GM21825 (cell line): Measurements from ENCODE around the gene FRG2C.
"Not testable (repeated sequence)": the region's sequence is repeated elsewhere in the genome, so short reads cannot be mapped to it uniquely, and the experiment has no call there.

Experiments used
- ATAC-seq: cut with Tn5 transposase; IDR thresholded peaks from one replicate; pipeline ENCODE4 v1.9.1; 2021; ENCODE audit warnings: mild to moderate bottlenecking, moderate library complexity; ENCODE audit not compliant: unreplicated experiment

FRG2C gene

DNA sequence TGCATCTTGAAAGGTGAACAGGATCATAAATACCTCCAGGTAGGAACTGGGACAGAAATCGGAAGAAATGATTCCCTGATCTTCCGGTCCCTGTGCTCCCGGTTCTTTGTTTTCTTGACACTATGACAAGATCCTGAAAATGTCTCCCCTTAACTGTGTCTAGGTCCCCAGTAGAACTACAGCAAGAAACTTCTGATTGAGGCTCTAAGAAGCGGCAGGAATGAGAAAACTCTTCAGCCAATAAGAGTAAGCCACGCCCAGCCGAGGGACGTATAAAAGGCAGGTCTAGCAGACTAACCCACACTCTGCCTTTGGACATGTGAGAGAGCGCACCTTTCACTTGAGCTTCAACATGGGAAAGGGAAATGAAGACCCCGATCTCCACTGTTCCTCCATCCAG lies at the start of gene FRG2C:
Gene FRG2C (plus strand): TSS at position 301 of the 400 bp plus-strand sequence. CDS start 52 bp downstream, at position 353.
- ATAC-seq = not testable (repeated sequence)

DNA sequence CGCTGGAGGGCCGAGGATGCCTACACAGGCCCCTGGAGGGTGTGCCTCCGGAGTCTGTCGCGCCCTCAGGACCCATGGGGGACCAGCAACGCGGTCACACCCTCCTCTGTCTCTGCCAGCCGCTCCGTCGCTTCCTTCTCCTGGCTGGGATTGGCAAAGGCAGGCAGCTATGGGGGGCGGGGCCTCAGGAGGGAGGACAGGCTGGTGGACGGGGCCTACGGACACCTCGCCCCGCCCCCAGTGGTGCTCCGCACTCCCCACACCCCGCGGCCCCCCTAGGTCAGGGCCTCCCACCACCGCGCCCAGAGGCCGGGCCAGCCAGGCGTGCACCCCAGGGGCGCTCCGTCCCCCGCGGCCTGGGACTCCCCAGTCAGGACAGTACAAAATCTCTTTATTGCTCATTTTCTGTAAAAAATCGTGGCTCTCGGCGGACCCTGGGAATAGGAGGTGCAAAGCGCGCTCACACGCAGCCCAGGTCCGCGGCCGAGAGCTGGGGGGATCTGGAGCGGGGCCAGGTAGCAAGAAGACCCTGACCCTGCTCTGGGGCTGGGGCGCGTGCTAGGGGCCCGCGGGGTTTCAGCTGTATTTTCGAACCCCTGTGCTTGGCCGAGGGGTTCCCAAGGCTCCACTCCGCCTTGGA lies 45.3 kb upstream of the FRG2C start:
- ATAC-seq = not testable (repeated sequence)

DNA sequence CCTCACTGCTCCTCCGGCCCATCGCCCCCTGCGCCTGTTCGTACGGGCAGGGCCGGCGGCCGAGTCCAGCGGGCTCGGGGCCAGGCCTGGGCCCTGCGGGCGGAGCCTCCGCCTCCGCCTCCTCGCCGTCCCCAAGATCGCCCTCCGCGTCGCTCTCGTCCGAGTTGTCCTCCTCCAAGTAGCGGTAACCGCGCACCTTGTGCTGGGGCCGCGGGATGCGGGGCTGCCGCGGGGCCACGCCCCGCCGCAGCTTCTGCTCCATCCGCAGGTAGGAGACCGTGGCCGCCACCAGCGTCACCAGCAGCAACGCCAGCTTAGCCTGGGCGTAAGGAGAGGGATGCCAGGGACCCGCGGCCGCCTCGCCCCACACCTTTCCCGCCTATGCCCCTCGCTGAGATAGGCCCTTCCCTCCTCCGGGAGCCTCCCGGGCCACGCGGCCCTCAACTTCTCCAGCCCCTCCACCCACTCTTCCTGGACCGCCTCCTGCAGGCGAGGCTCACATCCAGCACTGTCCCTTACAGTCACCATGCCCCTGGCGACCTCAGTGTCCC lies 44.6 kb upstream of the FRG2C start:
- ATAC-seq = not testable (repeated sequence)

DNA sequence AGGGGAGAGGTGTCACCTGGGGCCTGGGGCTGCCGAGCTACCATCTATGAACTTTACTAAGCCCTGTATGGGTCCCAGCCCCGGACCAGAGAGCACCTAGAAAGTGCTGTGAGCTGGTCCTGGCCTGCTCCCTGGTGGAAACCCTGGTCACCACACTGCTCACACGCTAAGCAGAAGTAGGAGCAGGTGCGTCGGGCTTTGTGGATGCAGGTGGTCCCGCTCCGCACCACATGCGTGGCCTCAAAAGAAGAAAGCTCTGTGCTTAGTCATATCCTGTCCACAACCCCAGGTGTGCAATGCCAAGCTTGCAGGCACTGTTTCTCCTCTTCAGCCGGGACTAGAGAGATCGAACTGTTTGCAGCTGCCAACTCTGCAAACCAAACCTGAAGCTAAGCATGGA lies 42.4 kb upstream of the FRG2C start:
- ATAC-seq = not testable (repeated sequence)

DNA sequence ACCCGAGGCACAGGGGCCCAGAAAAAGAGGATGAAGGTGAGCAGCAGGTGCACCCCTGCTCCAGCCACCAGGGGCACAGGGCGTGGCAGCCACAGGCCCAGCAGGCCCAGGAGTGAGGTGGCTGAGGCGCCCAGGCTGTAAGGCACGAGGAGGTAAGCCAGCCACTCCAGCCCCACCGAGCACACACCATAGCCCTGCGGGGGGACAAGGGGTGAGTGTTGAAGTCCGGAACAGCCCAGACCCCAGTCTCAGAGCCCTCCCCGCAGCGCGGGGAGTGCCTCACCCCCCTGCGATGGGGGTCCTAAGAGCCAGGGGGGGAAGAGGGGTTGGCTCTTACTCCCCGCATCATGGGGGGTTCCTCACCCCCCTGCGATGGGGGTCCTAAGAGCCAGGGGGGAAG lies 40.5 kb upstream of the FRG2C start:
- not testable (repeated sequence) for ATAC-seq

DNA sequence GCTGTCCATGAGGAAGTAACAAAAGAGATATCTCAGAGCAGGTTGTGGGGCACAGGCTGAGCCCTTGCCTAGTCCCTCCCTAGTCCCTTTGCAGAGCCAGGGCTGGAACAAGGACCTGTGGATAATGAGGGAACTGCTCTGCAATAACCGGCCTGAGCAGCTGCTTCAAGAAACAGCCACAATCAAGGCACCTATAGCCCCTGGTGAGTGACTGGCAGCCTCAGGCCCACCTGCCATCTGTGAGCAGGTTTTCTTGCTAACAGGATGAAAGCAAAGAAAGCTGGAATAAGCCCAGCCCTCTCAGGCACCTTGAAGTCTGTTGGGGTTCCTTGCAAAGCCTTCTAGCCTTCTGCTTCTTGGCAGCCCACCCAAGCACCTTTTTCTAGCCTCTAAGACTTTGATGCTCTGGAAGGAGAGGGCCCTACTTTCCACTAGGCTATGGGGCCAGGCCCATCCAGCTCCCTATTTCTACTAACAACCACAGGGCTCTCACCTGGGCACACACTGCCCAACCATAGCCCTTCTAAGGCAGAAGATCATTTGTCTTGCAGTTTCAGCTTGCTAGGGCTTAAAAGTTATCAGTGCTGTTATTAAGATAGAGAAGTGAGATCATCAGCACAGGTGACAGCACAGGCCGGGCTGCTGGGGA lies 33.1 kb upstream of the FRG2C start:
- ATAC-seq = not testable (repeated sequence)

DNA sequence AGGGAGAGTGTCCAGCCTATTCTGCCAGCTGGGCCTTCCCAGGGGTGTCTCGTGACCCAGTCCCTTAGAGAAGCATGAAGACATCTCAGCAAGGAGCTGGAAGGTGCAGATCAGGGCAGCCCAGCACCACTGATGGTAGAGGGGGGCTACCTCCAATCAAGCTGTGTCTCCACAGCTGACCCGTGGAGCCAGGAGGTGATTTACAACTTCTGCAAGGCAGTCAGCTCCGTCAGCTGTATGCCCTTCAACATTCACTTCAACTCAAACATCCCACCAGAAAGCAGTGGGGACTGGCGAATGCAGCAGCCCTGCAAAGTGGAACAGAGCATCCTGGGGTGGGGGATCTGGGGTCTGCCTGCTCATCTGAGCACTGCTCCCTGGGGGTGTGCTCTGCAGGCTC lies 32.6 kb upstream of the FRG2C start:
- no peak for ATAC-seq

DNA sequence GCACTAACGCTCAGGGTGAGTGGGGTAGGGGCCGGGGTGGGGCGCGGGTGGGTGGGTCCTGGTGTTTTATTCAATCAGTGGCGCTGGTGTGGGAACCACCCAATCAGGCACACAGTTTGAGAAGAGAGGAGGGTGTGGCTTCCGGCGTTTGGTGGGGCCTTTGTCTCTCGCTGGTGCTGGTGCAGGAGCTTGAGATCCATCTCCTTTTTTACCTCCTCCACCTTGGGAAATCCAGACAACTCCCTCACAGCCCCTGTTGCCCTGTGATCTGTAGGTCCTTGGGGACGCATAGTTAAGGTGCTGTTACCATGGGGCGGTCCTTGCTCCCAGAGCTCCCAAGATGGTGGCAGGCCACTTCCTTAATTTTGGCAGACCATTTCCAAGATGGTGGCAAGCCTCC lies 25.2 kb upstream of the FRG2C start:
- not testable (repeated sequence) for ATAC-seq

DNA sequence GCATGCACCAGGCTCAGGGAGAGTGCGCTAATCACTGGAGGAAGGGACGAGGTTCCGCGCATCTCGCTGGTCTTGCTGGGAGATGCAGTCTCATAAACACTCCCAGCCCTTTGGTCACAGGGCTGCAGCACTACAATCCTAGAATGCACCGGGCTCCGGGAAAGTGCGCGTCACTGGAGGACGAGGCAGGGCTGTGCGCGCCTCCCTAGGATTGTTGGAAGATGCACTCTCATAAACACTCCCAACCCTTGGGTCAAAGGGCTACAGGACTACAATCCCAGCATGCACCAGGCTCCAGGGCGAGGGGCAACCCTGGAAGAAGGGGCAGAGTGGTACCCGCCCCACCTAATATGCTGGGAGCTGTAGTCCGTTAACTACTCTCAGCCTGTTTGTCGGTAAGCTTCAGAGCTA lies 23.0 kb upstream of the FRG2C start:
- ATAC-seq = not testable (repeated sequence)

DNA sequence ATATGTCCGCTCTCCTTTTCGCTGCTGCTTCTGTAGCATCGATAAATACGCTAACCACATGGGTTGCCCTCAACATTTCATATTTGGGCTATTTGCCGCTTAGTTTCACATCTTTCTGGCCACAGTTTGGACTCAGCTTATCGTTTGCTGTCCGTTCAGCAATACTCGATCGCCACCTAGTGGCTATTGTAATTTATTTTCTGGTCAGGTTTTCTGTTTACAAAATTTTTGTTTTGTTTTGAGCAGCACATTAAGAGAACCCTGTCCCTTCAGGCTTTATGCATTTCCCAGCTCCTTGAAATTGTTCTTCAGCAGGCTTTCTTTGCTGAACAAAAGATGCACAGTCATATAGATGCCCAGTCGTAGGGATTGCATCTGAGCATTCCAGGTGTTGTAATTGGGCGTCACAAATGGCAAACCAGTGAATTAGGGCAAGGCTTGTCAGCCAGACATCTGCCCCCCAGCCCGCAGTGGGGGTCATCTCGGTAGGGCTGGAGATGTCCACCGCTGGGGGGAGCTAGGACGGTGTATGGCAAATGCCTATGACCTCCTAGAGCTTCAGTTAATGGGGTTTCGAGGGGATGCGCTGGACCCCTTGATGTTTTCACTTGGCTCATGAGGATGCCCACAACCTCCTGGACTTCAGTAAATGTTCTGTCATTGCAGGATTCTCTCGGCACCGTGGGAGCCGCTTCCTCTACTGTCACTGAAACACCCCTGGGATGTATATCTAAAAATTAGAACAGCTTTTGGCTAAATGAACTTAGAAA lies 20.9 kb upstream of the FRG2C start:
- not testable (repeated sequence) for ATAC-seq

DNA sequence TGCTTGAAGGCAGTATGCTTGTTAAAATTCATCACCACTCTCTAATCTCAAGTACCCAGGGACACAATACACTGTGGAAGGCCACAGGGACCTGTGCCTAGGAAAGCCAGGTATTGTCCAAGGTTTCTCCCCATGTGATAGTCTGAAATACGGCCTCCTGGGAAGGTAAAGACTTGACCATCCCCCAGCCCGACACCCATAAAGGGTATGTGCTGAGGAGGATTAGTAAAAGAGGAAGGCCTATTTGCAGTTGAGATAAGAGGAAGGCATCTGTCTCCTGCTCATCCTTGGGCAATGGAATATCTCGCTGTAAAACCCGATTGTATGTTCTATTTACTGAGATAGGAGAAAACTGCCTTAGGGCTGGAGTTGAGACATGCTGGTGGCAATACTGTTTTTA lies 18.6 kb upstream of the FRG2C start:
- ATAC-seq = not testable (repeated sequence)

DNA sequence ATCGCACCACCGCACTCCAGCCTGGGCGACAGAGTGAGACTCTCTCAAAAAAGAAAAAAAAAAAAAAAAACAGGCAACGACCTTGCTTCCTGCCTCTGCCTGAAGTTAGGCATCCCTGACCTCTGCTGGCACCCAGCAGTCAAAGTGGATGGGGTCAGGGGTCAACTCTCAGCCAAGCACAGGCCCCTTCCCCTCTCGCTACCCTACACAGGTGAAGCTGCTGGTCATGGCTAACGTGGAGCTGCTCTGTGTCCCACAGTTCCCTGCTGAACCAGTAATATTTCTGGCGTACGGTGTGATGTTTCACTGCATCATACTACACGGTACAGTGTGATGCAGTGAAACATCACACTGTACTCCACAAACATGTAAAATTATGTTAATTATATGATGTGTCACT lies 13.9 kb upstream of the FRG2C start:
- ATAC-seq = no peak

DNA sequence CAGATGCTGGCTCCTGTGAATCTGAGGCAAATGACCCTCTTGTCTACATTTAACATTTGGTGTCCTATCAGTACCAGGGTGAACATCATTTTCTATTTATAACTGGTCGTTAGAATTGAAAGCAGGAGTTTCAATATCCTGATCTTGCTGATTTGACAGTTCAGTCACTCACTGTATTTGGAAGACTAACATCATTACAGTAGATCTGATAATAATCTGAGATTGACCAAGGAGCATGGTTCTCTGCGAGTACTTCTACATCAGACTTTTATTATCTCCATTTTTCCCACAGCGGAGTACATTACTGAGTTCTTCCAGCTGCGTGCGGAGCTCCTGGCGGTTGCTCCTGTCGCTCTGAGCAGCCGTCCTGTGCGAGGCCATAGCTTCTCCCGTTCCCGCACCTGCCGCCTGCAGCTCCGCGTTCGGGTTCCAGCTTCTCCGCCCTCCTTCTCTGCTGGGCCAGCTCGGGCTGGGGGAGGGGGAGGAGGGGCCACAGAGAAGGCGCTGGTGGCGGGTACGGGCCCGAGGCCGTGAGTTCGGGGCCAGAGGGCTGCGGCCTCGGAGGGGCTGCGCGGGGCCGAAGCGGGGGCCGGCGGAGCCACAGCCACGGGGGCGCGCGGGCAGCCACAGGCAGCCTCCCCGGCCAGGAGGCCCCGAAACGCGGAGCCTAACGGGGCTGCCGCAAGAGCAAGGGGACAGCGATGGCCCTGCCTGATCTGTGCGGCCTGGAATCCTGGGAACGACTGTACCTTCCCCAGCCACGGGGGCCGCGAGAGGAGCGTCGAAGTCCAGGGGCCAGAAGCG lies 8.8 kb upstream of the FRG2C start:
- not testable (repeated sequence) for ATAC-seq

DNA sequence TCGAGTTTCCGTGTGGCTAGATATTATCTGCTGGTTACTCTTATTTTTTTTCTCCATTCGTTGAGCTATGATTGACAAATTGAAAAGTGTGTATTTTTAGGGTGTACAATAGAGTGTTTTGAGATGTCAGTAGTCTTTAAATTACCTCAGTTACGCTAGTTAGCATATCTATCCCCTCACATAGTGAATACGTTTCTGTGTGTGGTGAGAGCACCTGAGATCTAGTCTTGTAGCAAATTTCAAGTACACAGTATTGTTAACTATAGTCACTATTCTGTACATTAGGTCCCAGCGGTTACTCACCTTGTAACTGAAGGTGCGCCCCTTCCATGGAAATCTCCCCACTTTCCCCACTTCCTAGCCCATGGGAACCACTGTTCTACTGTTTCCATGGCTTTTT lies 8.2 kb upstream of the FRG2C start:
- not testable (repeated sequence) for ATAC-seq

DNA sequence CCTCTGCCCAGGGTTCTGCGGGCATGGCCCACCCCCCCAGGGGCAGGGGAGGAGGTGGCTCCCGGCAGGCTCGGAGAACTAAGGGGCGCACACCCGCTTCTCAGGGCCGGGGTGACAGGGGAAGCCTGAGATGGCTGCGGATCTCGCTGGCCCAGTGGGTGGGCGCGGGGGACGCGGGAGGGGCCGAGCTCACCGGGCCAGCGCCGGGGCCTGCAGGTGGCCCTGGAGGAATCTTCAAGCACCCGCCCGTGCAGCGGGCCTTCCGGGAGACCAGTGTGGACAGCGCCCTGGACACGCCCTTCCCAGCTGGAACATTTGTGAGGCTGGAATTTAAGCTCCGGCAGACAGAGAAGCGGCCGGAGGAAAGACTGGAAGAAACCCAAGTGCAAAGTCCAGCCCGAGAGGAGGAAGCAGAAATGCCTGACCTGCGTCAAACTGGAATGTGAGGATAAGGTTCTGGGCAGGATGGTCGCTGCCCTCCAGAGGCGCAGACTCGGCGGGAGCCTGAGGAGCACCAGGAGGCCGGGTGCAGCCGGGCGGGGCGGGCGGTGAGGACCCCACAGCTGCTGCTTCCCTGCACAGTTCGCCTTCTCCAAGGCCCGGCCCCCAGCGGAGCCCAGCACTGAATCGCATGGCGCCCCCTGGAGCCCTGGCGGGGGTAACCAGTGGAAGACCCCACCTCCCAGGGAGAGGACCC lies 5.6 kb upstream of the FRG2C start:
- ATAC-seq = not testable (repeated sequence)

DNA sequence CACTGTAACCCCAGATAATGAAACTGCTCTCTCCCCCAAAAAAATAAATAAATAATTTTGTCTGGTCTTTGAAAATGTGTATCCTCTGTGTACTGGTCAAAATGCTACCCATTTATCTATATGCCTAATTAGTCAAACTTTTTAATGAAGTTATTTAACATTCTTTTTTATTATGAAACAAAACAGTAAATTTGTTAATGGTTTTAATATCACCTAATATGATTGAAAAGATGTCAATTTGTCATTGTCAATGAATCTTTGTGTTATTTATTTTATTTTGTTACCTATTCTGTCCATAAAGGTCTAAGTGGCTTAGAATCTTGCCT lies 5.1 kb upstream of the FRG2C start:
- not testable (repeated sequence) for ATAC-seq

DNA sequence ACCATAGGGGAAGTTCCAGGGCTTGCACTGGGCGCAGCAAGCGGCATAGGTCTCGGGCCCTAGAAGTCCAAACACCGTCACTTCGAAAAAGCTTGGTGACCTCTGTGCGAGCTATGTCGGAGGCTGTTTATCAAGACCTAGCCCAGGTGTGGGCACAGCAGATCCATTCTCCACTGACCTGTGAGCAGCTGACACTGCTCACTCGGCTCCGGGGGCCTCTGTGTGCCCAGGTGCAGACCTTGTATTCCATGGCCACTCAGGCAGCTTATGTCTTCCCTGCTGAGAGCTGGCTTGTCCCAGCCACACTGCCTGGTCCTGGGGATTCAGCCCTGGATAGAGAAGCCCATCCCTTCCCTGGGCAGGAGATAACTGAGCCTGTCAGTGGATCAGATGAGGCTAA lies 1.5 kb downstream of the FRG2C start:
- ATAC-seq = not testable (repeated sequence)

DNA sequence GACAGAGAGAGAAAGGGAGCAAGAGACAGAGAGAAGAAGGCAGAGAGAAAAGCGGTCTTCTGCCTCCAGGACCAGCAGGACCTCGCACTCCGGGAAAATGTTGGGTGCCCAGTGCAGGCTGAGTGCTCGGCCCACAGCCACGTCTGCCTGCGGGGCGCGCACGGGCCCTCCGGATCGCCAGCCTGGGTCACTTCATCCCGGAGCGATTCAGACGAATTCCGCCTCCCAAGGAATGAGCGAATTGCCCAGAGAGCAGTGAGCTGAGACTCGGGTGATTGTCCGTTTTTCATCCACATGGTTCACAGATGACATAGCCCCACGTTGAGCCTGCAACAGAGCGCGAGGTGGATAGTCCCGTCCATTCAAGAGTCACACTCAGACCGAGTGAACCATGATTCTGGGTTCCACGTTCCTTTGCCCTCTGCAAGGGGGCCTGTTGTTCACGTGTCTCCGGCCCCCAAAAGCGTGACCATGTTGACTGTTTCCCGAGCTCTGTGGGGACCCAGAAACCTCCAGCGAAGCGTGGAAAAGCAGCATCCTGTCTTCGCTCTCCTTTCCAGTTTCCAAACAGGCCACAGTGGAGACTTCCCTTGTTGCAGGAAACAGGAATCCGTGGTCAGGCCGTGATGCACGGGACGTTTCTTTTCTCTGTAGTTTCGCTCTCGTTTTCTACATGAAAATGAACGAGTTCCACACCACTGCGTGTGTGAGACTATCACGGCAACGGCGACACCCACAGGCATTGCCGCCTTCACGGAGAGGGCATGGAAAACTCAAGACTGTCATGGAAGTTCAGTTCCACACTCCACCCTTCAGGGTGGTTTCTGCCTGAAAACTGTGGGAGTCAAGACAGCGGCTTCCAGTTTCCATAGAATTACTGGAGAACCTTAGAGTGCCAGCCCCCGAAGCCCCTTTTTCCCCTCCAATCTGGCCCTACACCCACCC lies 3.9 kb downstream of the FRG2C start:
- not testable (repeated sequence) for ATAC-seq

DNA sequence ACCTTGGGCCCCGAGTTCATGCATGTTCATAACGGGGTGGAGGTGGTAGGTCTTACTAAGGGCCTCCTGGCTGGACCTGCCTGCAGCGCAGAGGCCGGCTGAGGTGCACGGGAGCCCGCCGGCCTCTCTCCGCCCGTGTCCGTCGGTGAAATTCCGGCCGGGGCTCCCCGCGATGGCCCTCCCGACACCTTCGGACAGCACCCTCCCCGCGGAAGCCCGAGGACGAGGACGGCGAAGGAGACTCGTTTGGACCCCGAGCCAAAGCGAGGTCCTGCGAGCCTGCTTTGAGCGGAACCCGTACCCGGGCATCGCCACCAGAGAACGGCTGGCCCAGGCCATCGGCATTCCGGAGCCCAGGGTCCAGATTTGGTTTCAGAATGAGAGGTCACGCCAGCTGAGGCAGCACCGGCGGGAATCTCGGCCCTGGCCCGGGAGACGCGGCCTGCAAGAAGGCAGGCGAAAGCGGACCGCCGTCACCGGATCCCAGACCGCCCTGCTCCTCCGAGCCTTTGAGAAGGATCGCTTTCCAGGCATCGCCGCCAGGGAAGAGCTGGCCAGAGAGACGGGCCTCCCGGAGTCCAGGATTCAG lies 4.7 kb downstream of the FRG2C start:
- peak; percentile 53 for ATAC-seq
